GM19043 (cell line): ENCODE results near the gene KCNK6.
"Not testable (repeated sequence)": the region's sequence is repeated elsewhere in the genome, so short reads cannot be mapped to it uniquely, and the experiment has no call there.

Experiments used
- ATAC-seq: cut with Tn5 transposase; IDR thresholded peaks from one replicate; pipeline ENCODE4 v1.9.1; 2021; ENCODE audit warnings: low read depth; ENCODE audit not compliant: unreplicated experiment

KCNK6 gene

GRCh38 chr19:38360839-38361631, 41.4 kb downstream of the KCNK6 start:
- ATAC-seq: no peak

GRCh38 chr19:38361633-38362075, 42.0 kb downstream of the KCNK6 start:
- no peak for ATAC-seq

- no peak for ATAC-seq
Measured at GRCh38 chr19:38362076-38362945, 42.7 kb downstream of the KCNK6 start.

GRCh38 chr19:38362946-38363688, 43.5 kb downstream of the KCNK6 start:
- not testable (repeated sequence) for ATAC-seq

GRCh38 chr19:38367041-38367440, 47.4 kb downstream of the KCNK6 start:
- no peak for ATAC-seq

GRCh38 chr19:38369584-38369983, 49.9 kb downstream of the KCNK6 start:
- no peak for ATAC-seq

GRCh38 chr19:38370299-38370698, 50.7 kb downstream of the KCNK6 start:
- no peak for ATAC-seq

GRCh38 chr19:38371081-38371480, 51.4 kb downstream of the KCNK6 start:
- ATAC-seq: no peak

- ATAC-seq: no peak
Measured at GRCh38 chr19:38373907-38374331, 54.3 kb downstream of the KCNK6 start.

- peak; percentile 95 for ATAC-seq
Measured at GRCh38 chr19:38374332-38375097, 54.9 kb downstream of the KCNK6 start, which contains the start of gene PSMD8. Gene PSMD8, plus strand, starts transcription at chr19:38374571. Its CDS starts 31 bp downstream, at chr19:38374602.

GRCh38 chr19:38375098-38375493, 55.5 kb downstream of the KCNK6 start:
- ATAC-seq: no peak

GRCh38 chr19:38375748-38376147, 56.1 kb downstream of the KCNK6 start:
- no peak for ATAC-seq

GRCh38 chr19:38376576-38376975, 56.9 kb downstream of the KCNK6 start:
- no peak for ATAC-seq

- no peak for ATAC-seq
Measured at GRCh38 chr19:38377052-38377451, 57.4 kb downstream of the KCNK6 start.

- no peak for ATAC-seq
Measured at GRCh38 chr19:38378866-38379265, 59.2 kb downstream of the KCNK6 start.

GRCh38 chr19:38381138-38381537, 61.5 kb downstream of the KCNK6 start:
- no peak for ATAC-seq
